IMR-90 (cell line): ENCODE results near the gene MED12L. TPM values are rescaled to one million over a fixed set of nuclear protein-coding genes. Genes with fewer than 3 reads are reported as not detected.

ENCODE experiments used
- ATAC-seq: fragments of 200-7000 bp; cut with Tn5 transposase; 2 replicates; pipeline ENCODE4 v1.9.1; 2020; ENCODE audit warnings: low read depth, mild to moderate bottlenecking, moderate library complexity
- BruUV-seq: library from RNA; stranded (reverse); fragments of 400-500 nt; replicated peaks from 2 replicates; lab custom pipeline; 2021; lab: Mats Ljungman, UMichigan
- CTCF ChIA-PET: fragments of 300-600 bp; formaldehyde crosslinking; extraction: SDS; loops from one replicate; lab custom pipeline; 2021; ENCODE audit warnings: antibody characterized with exemption; lab: Yijun Ruan, JAX
- POLR2A ChIA-PET: fragments of 300-600 bp; sonication (Branson Sonifier 250); formaldehyde crosslinking; loops from one replicate; lab custom pipeline; 2022; ENCODE audit warnings: antibody characterized with exemption; ENCODE audit not compliant: unreplicated experiment; lab: Charles Lee
- DNase-seq: peaks from one replicate; pipeline ENCODE4 v3.0.0; 2013
- H2AFZ ChIP-seq: replicated peaks from 2 replicates; pipeline ENCODE3; 2013; ENCODE audit warnings: low read length, mild to moderate bottlenecking; ENCODE audit not compliant: poor library complexity
- H2AK5ac ChIP-seq: 2 replicates; pipeline ENCODE4 v1.6.1; 2013; ENCODE audit warnings: low read depth, low read length, inconsistent platforms
- H2AK9ac ChIP-seq: replicated peaks from 2 replicates; pipeline ENCODE3; 2013; ENCODE audit warnings: mild to moderate bottlenecking, low read depth, low read length, moderate library complexity; ENCODE audit not compliant: poor library complexity
- H2BK120ac ChIP-seq: 2 replicates; pipeline ENCODE4 v1.6.1; 2013; ENCODE audit warnings: low read depth, low read length, inconsistent platforms
- H2BK15ac ChIP-seq: 3 replicates; pipeline ENCODE4 v1.6.1; 2013; ENCODE audit warnings: low read depth, low read length, inconsistent platforms
- H2BK20ac ChIP-seq: 2 replicates; pipeline ENCODE4 v1.6.1; 2013; ENCODE audit warnings: low read depth, mild to moderate bottlenecking, inconsistent platforms, low read length, moderate library complexity
- H2BK5ac ChIP-seq: 2 replicates; pipeline ENCODE4 v1.6.1; 2013; ENCODE audit warnings: mild to moderate bottlenecking, low read depth, low read length, inconsistent platforms; ENCODE audit not compliant: poor library complexity, severe bottlenecking
- H3K14ac ChIP-seq: replicated peaks from 2 replicates; pipeline ENCODE4 v1.6.1; 2013; ENCODE audit warnings: low read depth, low read length, inconsistent platforms
- H3K18ac ChIP-seq: 2 replicates; pipeline ENCODE4 v1.6.1; 2013; ENCODE audit warnings: low read depth, low read length, control low read depth
- H3K23ac ChIP-seq: 2 replicates; pipeline ENCODE4 v1.6.1; 2013; ENCODE audit warnings: low read depth, low read length, inconsistent platforms
- H3K27ac ChIP-seq: 2 replicates; pipeline ENCODE4 v1.5.1; 2013; ENCODE audit warnings: mild to moderate bottlenecking, control low read depth, low read length; ENCODE audit not compliant: insufficient read depth
- H3K27me3 ChIP-seq: 2 replicates; pipeline ENCODE4 v1.6.1; 2013; ENCODE audit warnings: low read length; ENCODE audit not compliant: control insufficient read depth, insufficient read depth
- H3K36me3 ChIP-seq: 2 replicates; pipeline ENCODE4 v1.6.1; 2013; ENCODE audit warnings: low read length, mixed read lengths; ENCODE audit not compliant: control insufficient read depth, insufficient read depth
- H3K4ac ChIP-seq: 2 replicates; pipeline ENCODE4 v1.6.1; 2013; ENCODE audit warnings: low read depth, low read length, inconsistent platforms
- H3K4me1 ChIP-seq: 2 replicates; pipeline ENCODE4 v1.6.1; 2013; ENCODE audit warnings: low read length, mixed read lengths; ENCODE audit not compliant: control insufficient read depth, insufficient read depth
- H3K4me2 ChIP-seq: 2 replicates; pipeline ENCODE4 v1.6.1; 2013; ENCODE audit warnings: low read depth, mild to moderate bottlenecking, control low read depth, low read length, moderate library complexity
- H3K4me3 ChIP-seq: 2 replicates; pipeline ENCODE4 v1.5.1; 2013; ENCODE audit warnings: low read depth, mild to moderate bottlenecking, control low read depth, low read length, moderate library complexity; ENCODE audit not compliant: insufficient read depth
- H3K56ac ChIP-seq: 2 replicates; pipeline ENCODE4 v1.6.1; 2013; ENCODE audit warnings: low read length, inconsistent platforms; ENCODE audit not compliant: insufficient read depth; ENCODE audit errors: extremely low read depth
- H3K79me1 ChIP-seq, 2 experiments: 2 replicates each; pipeline ENCODE4 v1.6.1; 2013; ENCODE audit warnings: low read length in 2 of 2, inconsistent platforms in 1 of 2, low read depth in 1 of 2
- H3K9ac ChIP-seq: 2 replicates; pipeline ENCODE4 v1.6.1; 2013; ENCODE audit warnings: low read depth, low read length, control low read depth
- H3K9me1 ChIP-seq: 2 replicates; pipeline ENCODE4 v1.6.1; 2013; ENCODE audit warnings: low read length, inconsistent platforms; ENCODE audit not compliant: insufficient read depth
- H3K9me3 ChIP-seq: 2 replicates; pipeline ENCODE4 v1.6.1; 2013; ENCODE audit warnings: low read length; ENCODE audit not compliant: control insufficient read depth, insufficient read depth
- H4K20me1 ChIP-seq: 2 replicates; pipeline ENCODE4 v1.6.1; 2013; ENCODE audit warnings: low read length, inconsistent platforms; ENCODE audit not compliant: insufficient read depth
- H4K5ac ChIP-seq: 2 replicates; pipeline ENCODE4 v1.6.1; 2013; ENCODE audit warnings: mild to moderate bottlenecking, low read depth, low read length, control low read depth
- H4K8ac ChIP-seq, 2 experiments: 2 replicates each; pipeline ENCODE4 v1.6.1; 2013; ENCODE audit warnings: low read depth in 2 of 2, low read length in 2 of 2, control low read depth in 1 of 2, inconsistent platforms in 1 of 2
- H4K91ac ChIP-seq: 2 replicates; pipeline ENCODE4 v1.6.1; 2013; ENCODE audit warnings: low read depth, low read length, inconsistent platforms; ENCODE audit not compliant: insufficient read depth
- CHD1 ChIP-seq: IDR thresholded peaks from 2 replicates; pipeline ENCODE4 v1.6.1; 2012; ENCODE audit warnings: low read depth, low read length, improper control_type of control experiment
- FOS ChIP-seq: fragments of 150-350 bp; IDR thresholded peaks from 2 replicates; pipeline ENCODE4 v1.6.1; 2016; ENCODE audit warnings: low read depth, low read length
- MAFK ChIP-seq: IDR thresholded peaks from 2 replicates; pipeline ENCODE4 v1.6.1; 2012; ENCODE audit warnings: low read depth, low read length, improper control_type of control experiment
- MAZ ChIP-seq: IDR thresholded peaks from 2 replicates; pipeline ENCODE4 v1.6.1; 2012; ENCODE audit warnings: low read depth, mild to moderate bottlenecking, low read length, improper control_type of control experiment, moderate library complexity, borderline replicate concordance
- MXI1 ChIP-seq: IDR thresholded peaks from 2 replicates; pipeline ENCODE4 v1.6.1; 2012; ENCODE audit warnings: low read depth, mild to moderate bottlenecking, low read length, moderate library complexity, borderline replicate concordance
- NFE2L2 ChIP-seq: fragments of 150-350 bp; IDR thresholded peaks from 2 replicates; pipeline ENCODE4 v1.6.1; 2016; ENCODE audit warnings: low read depth, mild to moderate bottlenecking, low read length
- POLR2A ChIP-seq: IDR thresholded peaks from 2 replicates; pipeline ENCODE4 v1.6.1; 2012; ENCODE audit warnings: mild to moderate bottlenecking, low read depth, low read length
- RCOR1 ChIP-seq: IDR thresholded peaks from 2 replicates; pipeline ENCODE4 v1.6.1; 2012; ENCODE audit warnings: mild to moderate bottlenecking, low read length, improper control_type of control experiment; ENCODE audit not compliant: insufficient replicate concordance
- WGBS, 2 experiments: methylation state at CpG; one replicate each; pipeline versions ENCODE4 v1.1.5 to v1.1.7; 2013; ENCODE audit warnings: missing lambda C conversion rate in 2 of 2; ENCODE audit not compliant: insufficient read length in 1 of 2; ENCODE audit errors: extremely low coverage in 2 of 2; 5-methylcytosine and 5-hydroxymethylcytosine counted together
- dilution Hi-C: fragments of 300-500 bp; cut with HindIII; formaldehyde crosslinking; loops from one replicate; pipeline ENCODE4 v1.14.3; 2018; ENCODE audit warnings: low sequenced_read_pairs; ENCODE audit not compliant: unreplicated experiment
- in situ Hi-C: fragments of 300-500 bp; cut with MboI; formaldehyde crosslinking; loops from 3 replicates; pipeline ENCODE4 v1.14.3; 2019; ENCODE audit warnings: low sequenced_read_pairs, inconsistent platforms, mixed read lengths
- intact Hi-C: fragments of 100-400 bp; cut with micrococcal nuclease; formaldehyde crosslinking; loops from 2 replicates; pipeline ENCODE4 v1.10.0; 2022
- polyA plus RNA-seq, 3 experiments: library from polyadenylated mRNA; depleted of rRNA; stranded (reverse); fragments of >200 nt; gene quantifications; 2 replicates each; pipeline ENCODE4 v1.2.3, GENCODE V29; 2012; ENCODE audit warnings: low replicate concordance in 1 of 3
- total RNA-seq: library from RNA; depleted of rRNA; stranded (reverse); fragments of >200 nt; gene quantifications from 2 replicates; pipeline ENCODE4 v1.2.3, GENCODE V29; 2012
- TF ChIP-seq, protein P1 (sequence below): fragments of 150-350 bp; IDR thresholded peaks from 2 replicates; pipeline ENCODE4 v1.6.1; 2017; ENCODE audit warnings: mild to moderate bottlenecking, antibody characterized with exemption, low read length, low read depth
- TF ChIP-seq, protein P2 (sequence below): conservative IDR thresholded peaks from 2 replicates; pipeline ENCODE4 v1.5.1; 2012; ENCODE audit warnings: mild to moderate bottlenecking, low read depth, low read length, improper control_type of control experiment
- TF ChIP-seq, protein P3 (sequence below): fragments of 150-350 bp; IDR thresholded peaks from 2 replicates; pipeline ENCODE4 v1.6.1; 2016; ENCODE audit warnings: low read depth, mild to moderate bottlenecking, low read length, moderate library complexity, borderline replicate concordance

Gene MED12L
- total and polyA plus RNA-seq, 2 of the 4 experiments (the other 2 are of a cell fraction), result 0.05 to 0.18 TPM

GRCh38 chr3:151289445-151289844 lies 204.0 kb downstream of the MED12L start:
- Histone ChIP-seq H3K27me3 (no peaks in the 10 kb centered on the region), H3K4me3 (no peak overlapping the region), H3K9me3 (no peaks in the 10 kb centered on the region), H2BK20ac (no peak overlapping the region), H2BK120ac (no peak overlapping the region), H3K9me1 (no peaks in the 10 kb centered on the region), H2BK5ac (no peak overlapping the region), H4K91ac (no peak overlapping the region), H2AK9ac (no peak overlapping the region), H2BK15ac (no peak overlapping the region), H3K56ac (no peak overlapping the region), H3K4ac (no peak overlapping the region), H2AFZ (no peak overlapping the region), H3K23ac (no peak overlapping the region), H3K27ac (no peak overlapping the region), H3K18ac (no peak overlapping the region), H3K14ac (no peak overlapping the region), H3K4me1 (no peaks in the 10 kb centered on the region), H4K5ac (no peak overlapping the region), H3K79me1 (no peaks in the 10 kb centered on the region), H4K20me1 (no peaks in the 10 kb centered on the region), H2AK5ac (no peak overlapping the region), H3K9ac (no peak overlapping the region), H4K8ac (no peak overlapping the region), H3K4me2 (no peak overlapping the region), H3K36me3 (no peaks in the 10 kb centered on the region)
- dilution Hi-C loops, result no loop called here
- no CpG with 5 or more reads among the region's 3 CpGs for WGBS, 2 experiments
- ATAC-seq (no peak), DNase-seq (no peak)
- ChIA-PET CTCF (no interaction called here), POLR2A (no interaction called here)
- no TSS peak for BruUV-seq
- no peak for TF ChIP-seq MAFK
- TF ChIP-seq CHD1, result no peak
- TF ChIP-seq FOS, result no peak
- TF ChIP-seq, protein P1, sequence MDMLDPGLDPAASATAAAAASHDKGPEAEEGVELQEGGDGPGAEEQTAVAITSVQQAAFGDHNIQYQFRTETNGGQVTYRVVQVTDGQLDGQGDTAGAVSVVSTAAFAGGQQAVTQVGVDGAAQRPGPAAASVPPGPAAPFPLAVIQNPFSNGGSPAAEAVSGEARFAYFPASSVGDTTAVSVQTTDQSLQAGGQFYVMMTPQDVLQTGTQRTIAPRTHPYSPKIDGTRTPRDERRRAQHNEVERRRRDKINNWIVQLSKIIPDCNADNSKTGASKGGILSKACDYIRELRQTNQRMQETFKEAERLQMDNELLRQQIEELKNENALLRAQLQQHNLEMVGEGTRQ, result no peak
- TF ChIP-seq MAZ, result no peak
- TF ChIP-seq, protein P2, sequence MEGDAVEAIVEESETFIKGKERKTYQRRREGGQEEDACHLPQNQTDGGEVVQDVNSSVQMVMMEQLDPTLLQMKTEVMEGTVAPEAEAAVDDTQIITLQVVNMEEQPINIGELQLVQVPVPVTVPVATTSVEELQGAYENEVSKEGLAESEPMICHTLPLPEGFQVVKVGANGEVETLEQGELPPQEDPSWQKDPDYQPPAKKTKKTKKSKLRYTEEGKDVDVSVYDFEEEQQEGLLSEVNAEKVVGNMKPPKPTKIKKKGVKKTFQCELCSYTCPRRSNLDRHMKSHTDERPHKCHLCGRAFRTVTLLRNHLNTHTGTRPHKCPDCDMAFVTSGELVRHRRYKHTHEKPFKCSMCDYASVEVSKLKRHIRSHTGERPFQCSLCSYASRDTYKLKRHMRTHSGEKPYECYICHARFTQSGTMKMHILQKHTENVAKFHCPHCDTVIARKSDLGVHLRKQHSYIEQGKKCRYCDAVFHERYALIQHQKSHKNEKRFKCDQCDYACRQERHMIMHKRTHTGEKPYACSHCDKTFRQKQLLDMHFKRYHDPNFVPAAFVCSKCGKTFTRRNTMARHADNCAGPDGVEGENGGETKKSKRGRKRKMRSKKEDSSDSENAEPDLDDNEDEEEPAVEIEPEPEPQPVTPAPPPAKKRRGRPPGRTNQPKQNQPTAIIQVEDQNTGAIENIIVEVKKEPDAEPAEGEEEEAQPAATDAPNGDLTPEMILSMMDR, result no peak
- TF ChIP-seq MXI1, result no peak
- no peak for TF ChIP-seq RCOR1
- no peak for TF ChIP-seq NFE2L2
- TF ChIP-seq, protein P3, sequence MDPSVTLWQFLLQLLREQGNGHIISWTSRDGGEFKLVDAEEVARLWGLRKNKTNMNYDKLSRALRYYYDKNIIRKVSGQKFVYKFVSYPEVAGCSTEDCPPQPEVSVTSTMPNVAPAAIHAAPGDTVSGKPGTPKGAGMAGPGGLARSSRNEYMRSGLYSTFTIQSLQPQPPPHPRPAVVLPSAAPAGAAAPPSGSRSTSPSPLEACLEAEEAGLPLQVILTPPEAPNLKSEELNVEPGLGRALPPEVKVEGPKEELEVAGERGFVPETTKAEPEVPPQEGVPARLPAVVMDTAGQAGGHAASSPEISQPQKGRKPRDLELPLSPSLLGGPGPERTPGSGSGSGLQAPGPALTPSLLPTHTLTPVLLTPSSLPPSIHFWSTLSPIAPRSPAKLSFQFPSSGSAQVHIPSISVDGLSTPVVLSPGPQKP, result no peak
- TF ChIP-seq POLR2A, result no peak
- intact Hi-C loops, result loop anchor here (10.0 kb wide), 1 partner anchor 525 kb away; the partner anchor contains the start of gene SIAH2
- in situ Hi-C loops, result no loop called here
